CD4-positive, alpha-beta T cell (primary cell): Measurements from ENCODE around the gene SVIL. TPM values are rescaled to one million over a fixed set of nuclear protein-coding genes. Genes with fewer than 3 reads are reported as not detected.

Source experiments
- ATAC-seq: fragments of 200-7000 bp; cut with Tn5 transposase; one replicate; pipeline ENCODE4 v1.10.0; 2022; ENCODE audit warnings: mild to moderate bottlenecking; ENCODE audit not compliant: poor library complexity
- CTCF ChIA-PET: fragments of 350-600 bp; sonication (Branson Sonifier 250); formaldehyde crosslinking; loops from one replicate; lab custom pipeline; 2021; ENCODE audit warnings: antibody characterized with exemption, inconsistent platforms; lab: Charles Lee
- POLR2A ChIA-PET: fragments of 350-600 bp; sonication (Branson Sonifier 250); formaldehyde crosslinking; loops from one replicate; lab custom pipeline; 2021; ENCODE audit warnings: antibody characterized with exemption, inconsistent platforms; lab: Charles Lee
- DNase-seq, 14 experiments: peaks; one replicate each; pipeline ENCODE4 v3.0.0-alpha.2; 2013 to 2020; ENCODE audit warnings: mixed read lengths in 2 of 14
- H3K27ac ChIP-seq, 2 donors: one replicate each; pipeline versions ENCODE4 v1.5.1 to v1.7.0; 2013; ENCODE audit warnings: low read length in 2 of 2, low read depth in 1 of 2, mild to moderate bottlenecking in 1 of 2
- H3K27me3 ChIP-seq, 2 experiments: 1 replicate in 1 of 2; 2 replicates in 1 of 2; pipeline versions ENCODE4 v1.6.1 to v1.7.0; 2013; ENCODE audit warnings: low read length in 2 of 2, control low read depth in 1 of 2, mild to moderate bottlenecking in 1 of 2, moderate library complexity in 1 of 2; ENCODE audit not compliant: insufficient read depth in 2 of 2, control insufficient read depth in 1 of 2
- H3K36me3 ChIP-seq: one replicate; pipeline ENCODE4 v1.6.1; 2013; ENCODE audit warnings: low read length, control low read depth; ENCODE audit not compliant: insufficient read depth
- H3K4me1 ChIP-seq: one replicate; pipeline ENCODE4 v1.6.1; 2013; ENCODE audit warnings: low read length, control low read depth; ENCODE audit not compliant: insufficient read depth
- H3K4me3 ChIP-seq: one replicate; pipeline ENCODE4 v1.5.1; 2013; ENCODE audit warnings: mild to moderate bottlenecking, low read length, moderate library complexity
- H3K9me3 ChIP-seq, 2 experiments: 1 replicate in 1 of 2; 2 replicates in 1 of 2; pipeline versions ENCODE4 v1.6.1 to v1.7.0; 2013; ENCODE audit warnings: low read length in 2 of 2, mild to moderate bottlenecking in 2 of 2, control low read depth in 1 of 2, moderate library complexity in 1 of 2; ENCODE audit not compliant: control insufficient read depth in 1 of 2, insufficient read depth in 1 of 2
- H3K27ac Mint-ChIP-seq: one replicate; pipeline ENCODE4 v1.8.0; 2020; ENCODE audit warnings: mixed read lengths
- H3K27me3 Mint-ChIP-seq: one replicate; pipeline ENCODE4 v1.8.0; 2021; ENCODE audit warnings: mixed read lengths
- H3K36me3 Mint-ChIP-seq: one replicate; pipeline ENCODE4 v1.8.0; 2021; ENCODE audit warnings: low read depth, mixed read lengths
- H3K4me1 Mint-ChIP-seq: one replicate; pipeline ENCODE4 v1.8.0; 2021; ENCODE audit warnings: low read depth, mixed read lengths
- H3K4me3 Mint-ChIP-seq: one replicate; pipeline ENCODE4 v1.8.0; 2020; ENCODE audit warnings: mild to moderate bottlenecking, mixed read lengths
- H3K9me3 Mint-ChIP-seq: one replicate; pipeline ENCODE4 v1.8.0; 2020; ENCODE audit warnings: mixed read lengths
- CTCF ChIP-seq: fragments of 200-600 bp; IDR thresholded peaks from one replicate; pipeline ENCODE4 v1.8.0; 2022; ENCODE audit warnings: antibody characterized with exemption, mild to moderate bottlenecking
- intact Hi-C, 2 experiments: fragments of 100-400 bp; cut with DNase I in 1 of 2; cut with micrococcal nuclease in 1 of 2; formaldehyde crosslinking; loops; one replicate each; pipeline versions ENCODE4 v1.15.1 to v1.9.0; 2023 to 2025; cut with DNase I, micrococcal nuclease
- total RNA-seq, 174 experiments: library from RNA in 2 of 174; stranded (reverse) in 2 of 174; gene quantifications; one replicate each; pipeline ENCODE4 v1.2.3 and lab custom pipeline; 2021 to 2026

The SVIL gene
- total RNA-seq, 2 experiments from 2014 or later = 38.5 to 40.3 TPM

GRCh38 chr10:29604291-29604825 is 30.4 kb downstream of the SVIL start:
- intact Hi-C loops = no loop called here
- Histone ChIP-seq H3K27ac (no peak overlapping the region), H3K4me3 (no peak overlapping the region), H3K9me3 (peaks cover 0 to 13% of the 10 kb centered on the region in 2 experiments), H3K27me3 (no peaks in the 10 kb centered on the region), H3K4me1 (no peaks in the 10 kb centered on the region), H3K36me3 (no peaks in the 10 kb centered on the region)
- no peak for TF ChIP-seq CTCF
- no peaks in the 10 kb centered on the region for H3K27me3 Mint-ChIP-seq
- no peak overlapping the region for H3K4me3 Mint-ChIP-seq
- ChIA-PET POLR2A (no interaction called here), CTCF (interaction anchor here (0.6 kb wide), 1 partner anchor 533 kb away, joined by 3 read pairs; no protein-coding TSS in a partner anchor)
- H3K27ac Mint-ChIP-seq = no peak overlapping the region
- no peaks in the 10 kb centered on the region for H3K9me3 Mint-ChIP-seq
- no peaks in the 10 kb centered on the region for H3K36me3 Mint-ChIP-seq
- no peak for ATAC-seq
- no peak for DNase-seq
- no peaks in the 10 kb centered on the region for H3K4me1 Mint-ChIP-seq

- Mint-ChIP-seq H3K4me1 (no peaks in the 10 kb centered on the region), H3K27ac (no peak overlapping the region), H3K36me3 (no peaks in the 10 kb centered on the region), H3K9me3 (no peaks in the 10 kb centered on the region), H3K27me3 (no peaks in the 10 kb centered on the region), H3K4me3 (no peak overlapping the region)
- Histone ChIP-seq H3K9me3 (peaks cover 0 to 3% of the 10 kb centered on the region in 2 experiments), H3K36me3 (no peaks in the 10 kb centered on the region), H3K4me3 (no peak overlapping the region), H3K27me3 (no peaks in the 10 kb centered on the region), H3K27ac (no peak overlapping the region), H3K4me1 (no peaks in the 10 kb centered on the region)
- ATAC-seq = no peak
- no peak for DNase-seq
- TF ChIP-seq CTCF = no peak
- intact Hi-C loops = no loop called here
- ChIA-PET POLR2A (interaction anchor here (0.5 kb wide), 1 partner anchor 203 kb away, joined by 4 read pairs; no protein-coding TSS in a partner anchor), CTCF (interaction anchor here (0.6 kb wide), 2 partner anchors 157 to 534 kb away, joined by 3 read pairs; no protein-coding TSS in a partner anchor)
Measured at GRCh38 chr10:29603223-29603896, 31.4 kb downstream of the SVIL start.

- H3K9me3 ChIP-seq = no peaks in the 10 kb centered on the region
- no peaks in the 10 kb centered on the region for H3K27me3 ChIP-seq
- H3K4me1 Mint-ChIP-seq = no peaks in the 10 kb centered on the region
- POLR2A ChIA-PET = no interaction called here
- H3K27ac Mint-ChIP-seq = no peak overlapping the region
- CTCF ChIA-PET = no interaction called here
- H3K4me1 ChIP-seq = no peaks in the 10 kb centered on the region
- DNase-seq (no peak), ATAC-seq (no peak)
- no peaks in the 10 kb centered on the region for H3K36me3 Mint-ChIP-seq
- no peak overlapping the region for H3K4me3 ChIP-seq
- H3K27me3 Mint-ChIP-seq = no peaks in the 10 kb centered on the region
- TF ChIP-seq CTCF = no peak
- no peak overlapping the region for H3K4me3 Mint-ChIP-seq
- intact Hi-C loops = no loop called here
- H3K9me3 Mint-ChIP-seq = no peaks in the 10 kb centered on the region
- peaks cover 2% of the 10 kb centered on the region for H3K36me3 ChIP-seq
- H3K27ac ChIP-seq = no peak overlapping the region
Measured at GRCh38 chr10:29600821-29601220, 34.0 kb downstream of the SVIL start.
